ENCODE results near the gene PEX5.
"Not testable (repeated sequence)": the region's sequence is repeated elsewhere in the genome, so short reads cannot be mapped to it uniquely, and the experiment has no call there.

The PEX5 gene

GRCh38 chr12:7158781-7159609 lies 30.5 kb upstream of the PEX5 start:
- no peak for DNase-seq (ENCODE audit: low read depth in 2 of 3, low spot score in 1 of 3)

GRCh38 chr12:7160183-7160582 lies 29.3 kb upstream of the PEX5 start:
- DNase-seq (ENCODE audit: low read depth in 2 of 3, low spot score in 1 of 3): no peak

- no peak for DNase-seq (ENCODE audit: low read depth in 2 of 3, low spot score in 1 of 3)
Measured at GRCh38 chr12:7161327-7161726, 28.2 kb upstream of the PEX5 start.

GRCh38 chr12:7161811-7162210 lies 27.7 kb upstream of the PEX5 start:
- no peak for DNase-seq (ENCODE audit: low read depth in 2 of 3, low spot score in 1 of 3)

- peak in 2 of 3 donors; percentile 12 to 24 for DNase-seq (ENCODE audit: low read depth in 2 of 3, low spot score in 1 of 3)
Measured at GRCh38 chr12:7162691-7163114, 26.8 kb upstream of the PEX5 start.

DNA sequence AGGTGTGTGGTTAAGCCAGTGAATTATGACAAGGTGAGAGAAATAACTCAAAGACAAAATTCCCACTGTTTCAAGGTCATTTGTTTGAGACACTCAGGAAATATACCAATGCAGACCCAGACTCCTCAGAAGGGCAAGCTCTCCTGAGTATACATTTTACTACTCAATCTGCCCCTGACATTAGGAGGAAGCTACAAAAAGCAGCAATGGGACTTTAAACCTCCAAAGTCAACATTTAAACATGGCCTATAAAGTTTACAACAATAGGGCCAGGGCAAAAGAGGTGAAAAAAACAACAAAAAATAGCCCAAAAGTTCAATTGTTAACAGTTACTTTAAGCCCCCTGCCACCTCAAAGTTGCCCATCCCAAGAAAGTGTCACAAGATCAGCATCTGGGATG lies 19.5 kb upstream of the PEX5 start:
- DNase-seq (ENCODE audit: low read depth in 2 of 3, low spot score in 1 of 3): no peak

DNA sequence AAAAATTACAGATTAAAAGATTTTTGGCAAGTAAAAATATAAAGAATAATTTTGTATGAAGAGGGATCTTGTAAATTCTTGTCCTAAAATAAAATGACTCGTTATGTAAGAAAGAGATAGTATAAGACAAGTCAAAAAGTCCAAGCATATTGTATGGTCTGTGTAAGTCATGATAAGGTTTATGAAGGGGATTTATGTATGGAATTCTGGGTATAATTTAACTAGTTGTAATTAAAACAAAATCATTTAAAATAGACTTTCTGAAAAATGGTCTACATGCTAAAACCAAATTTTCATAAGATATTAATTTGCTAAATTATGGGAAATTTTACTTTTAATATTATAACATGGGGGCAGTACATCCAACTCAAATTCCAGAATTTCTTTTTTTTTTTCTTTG lies 17.6 kb upstream of the PEX5 start:
- DNase-seq (ENCODE audit: low read depth in 2 of 3, low spot score in 1 of 3): no peak

- no peak for DNase-seq (ENCODE audit: low read depth in 2 of 3, low spot score in 1 of 3)
Measured at GRCh38 chr12:7175493-7175892, 14.0 kb upstream of the PEX5 start.

DNA sequence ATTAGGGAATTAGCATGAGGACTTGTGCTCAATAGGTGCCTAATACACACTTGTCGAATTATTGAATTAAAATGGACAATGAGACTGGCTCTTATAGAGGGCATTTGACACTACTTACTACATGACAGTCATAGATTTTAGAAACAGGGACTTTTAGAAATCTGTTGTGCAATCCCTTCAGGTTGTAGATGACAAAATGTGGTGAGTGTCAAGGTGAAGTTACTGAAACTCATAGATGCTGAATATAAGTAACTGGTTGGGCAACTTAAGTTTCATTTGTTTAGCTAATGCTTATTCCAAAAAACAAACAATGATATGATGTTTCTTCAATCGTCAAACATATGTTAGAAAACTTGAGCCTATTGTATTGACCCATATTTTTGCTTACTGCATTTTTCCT lies 12.9 kb upstream of the PEX5 start:
- no peak for DNase-seq (ENCODE audit: low read depth in 2 of 3, low spot score in 1 of 3)

DNA sequence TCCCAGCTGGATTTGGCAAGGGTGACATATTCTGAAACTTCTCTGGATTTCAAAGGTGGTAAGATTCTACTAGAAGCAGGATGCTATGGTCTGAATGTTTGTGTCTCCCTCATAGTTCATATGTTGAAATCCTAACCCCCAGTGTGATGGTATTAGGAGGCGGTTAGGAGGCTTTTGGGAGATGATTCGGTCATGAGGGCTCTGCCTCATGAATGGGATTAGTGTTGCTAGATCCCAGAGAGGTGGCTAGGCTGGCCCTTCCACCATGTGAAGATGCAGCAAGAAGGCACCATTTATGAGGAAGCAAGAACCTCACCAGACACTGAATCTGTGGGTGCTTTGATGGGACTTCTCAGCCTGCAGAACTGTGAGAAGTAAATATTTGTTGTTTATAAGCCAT lies 11.0 kb upstream of the PEX5 start:
- no peak for DNase-seq (ENCODE audit: low read depth in 2 of 3, low spot score in 1 of 3)

GRCh38 chr12:7180685-7181084 lies 8.8 kb upstream of the PEX5 start:
- no peak for DNase-seq (ENCODE audit: low read depth in 2 of 3, low spot score in 1 of 3)

DNA sequence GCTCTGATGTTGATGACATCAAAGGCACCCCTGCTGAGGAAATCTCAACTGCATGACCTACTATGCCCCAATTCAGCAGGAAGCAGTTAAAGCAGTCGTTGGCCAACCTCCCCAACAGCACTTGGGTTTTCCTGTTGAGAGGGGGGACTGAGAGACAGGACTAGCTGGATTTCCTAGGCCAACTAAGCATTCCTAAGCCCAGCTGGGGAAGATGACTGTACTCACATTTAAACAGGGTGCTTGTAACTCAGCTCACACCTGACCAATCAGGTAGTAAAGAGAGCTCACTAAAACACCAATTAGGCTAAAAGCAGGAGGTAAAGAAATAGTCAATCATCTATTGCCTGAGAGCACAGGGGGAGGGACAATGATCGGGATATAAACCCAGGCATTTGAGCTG lies 3.4 kb upstream of the PEX5 start:
- DNase-seq (ENCODE audit: low read depth in 2 of 3, low spot score in 1 of 3): not testable (repeated sequence)

- peak; percentile 53 to 62 (median 59) for DNase-seq (ENCODE audit: low read depth in 2 of 3, low spot score in 1 of 3)
Measured at GRCh38 chr12:7188562-7189397, 706 bp upstream of the PEX5 start.

DNA sequence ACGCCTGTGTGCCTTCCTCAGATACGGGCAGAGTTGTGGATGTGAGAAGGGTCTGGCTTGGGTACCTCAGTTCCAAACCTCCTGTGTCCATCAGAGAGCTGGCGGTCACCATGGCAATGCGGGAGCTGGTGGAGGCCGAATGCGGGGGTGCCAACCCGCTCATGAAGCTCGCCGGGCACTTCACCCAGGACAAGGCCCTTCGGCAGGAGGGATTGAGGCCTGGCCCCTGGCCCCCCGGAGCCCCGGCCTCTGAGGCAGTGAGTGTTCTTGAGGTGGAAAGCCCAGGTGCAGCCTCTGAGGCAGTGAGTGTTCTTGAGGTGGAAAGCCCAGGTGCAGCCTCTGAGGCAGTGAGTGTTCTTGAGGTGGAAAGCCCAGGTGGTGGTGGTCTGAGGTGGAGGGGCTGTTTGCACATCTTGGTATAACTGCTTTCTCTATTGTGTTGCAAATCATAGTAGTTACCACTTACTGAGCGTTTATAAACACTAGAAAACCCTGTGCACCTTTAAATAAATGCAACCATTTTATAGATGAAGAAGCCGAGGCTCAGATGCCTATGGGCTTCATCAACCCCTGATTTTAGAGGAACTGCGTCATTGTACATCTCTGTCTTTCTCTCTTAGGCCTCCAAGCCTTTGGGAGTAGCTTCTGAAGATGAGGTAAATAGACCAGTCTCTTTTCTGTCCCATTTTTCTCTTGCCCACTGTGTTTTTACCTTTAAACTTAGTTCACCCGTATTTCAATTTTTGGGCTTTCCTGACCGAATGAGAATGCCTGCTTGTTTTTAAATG lies 976 bp downstream of the PEX5 start:
- peak in 1 of 3 donors; percentile 2 for DNase-seq (ENCODE audit: low read depth in 2 of 3, low spot score in 1 of 3)

DNA sequence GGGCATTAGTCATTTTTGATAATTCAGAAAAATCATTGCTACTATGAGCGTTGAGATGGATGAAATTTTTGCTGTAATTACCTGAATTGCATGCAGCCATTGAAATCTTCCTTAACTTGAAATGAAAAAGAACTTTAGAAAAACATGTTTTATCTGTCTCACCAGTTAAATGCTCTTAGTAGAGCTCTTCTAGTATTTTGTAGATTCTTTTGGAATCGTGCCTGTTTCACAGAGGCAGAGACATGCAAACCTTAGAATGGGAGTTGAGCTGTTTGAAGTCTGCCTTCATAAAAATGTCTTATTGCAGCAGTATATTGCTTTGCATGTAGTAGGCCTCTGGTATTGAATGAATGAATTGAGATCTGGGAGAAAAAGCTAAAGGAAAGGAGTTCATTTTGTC lies 4.2 kb downstream of the PEX5 start:
- no peak for DNase-seq (ENCODE audit: low read depth in 2 of 3, low spot score in 1 of 3)

DNA sequence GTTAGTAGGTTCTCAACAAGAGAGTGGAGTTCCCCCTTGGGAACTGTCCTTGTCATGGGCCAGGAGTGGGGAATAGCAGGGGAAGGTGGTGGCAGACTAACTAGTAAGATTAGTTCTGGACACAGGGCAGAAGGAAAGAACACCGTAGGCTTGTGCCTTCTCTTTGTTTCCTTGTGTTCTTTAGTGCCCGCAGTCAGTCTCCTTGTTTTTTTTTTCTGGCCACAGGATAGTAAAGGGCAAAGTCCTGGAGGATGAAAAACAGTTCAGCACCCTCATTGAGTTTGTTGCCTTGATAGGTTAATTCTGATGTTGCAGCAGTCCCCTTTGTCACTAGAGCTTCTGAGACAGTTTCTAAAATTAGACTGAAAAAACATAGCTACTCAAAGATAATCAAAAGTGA lies 8.4 kb downstream of the PEX5 start:
- no peak for DNase-seq (ENCODE audit: low read depth in 2 of 3, low spot score in 1 of 3)

DNA sequence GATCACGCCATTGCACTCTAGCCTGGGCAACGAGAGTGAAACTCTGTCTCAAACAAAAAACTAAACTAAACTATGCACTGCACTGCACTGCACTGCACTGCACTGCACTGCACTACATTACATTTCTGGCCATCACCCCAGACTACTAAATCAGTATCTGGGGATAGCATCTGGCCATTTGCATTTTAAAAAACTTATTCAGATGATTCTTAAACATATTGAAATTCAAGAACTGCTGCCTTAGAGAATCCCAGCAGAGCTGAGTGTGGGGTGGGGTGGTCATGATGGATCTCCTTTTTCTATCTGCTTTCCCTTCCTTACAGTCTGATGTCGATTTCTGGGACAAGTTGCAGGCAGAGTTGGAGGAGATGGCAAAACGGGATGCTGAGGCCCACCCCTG lies 13.6 kb downstream of the PEX5 start:
- no peak for DNase-seq (ENCODE audit: low read depth in 2 of 3, low spot score in 1 of 3)

GRCh38 chr12:7205091-7205490 lies 15.6 kb downstream of the PEX5 start:
- no peak for DNase-seq (ENCODE audit: low read depth in 2 of 3, low spot score in 1 of 3)

DNA sequence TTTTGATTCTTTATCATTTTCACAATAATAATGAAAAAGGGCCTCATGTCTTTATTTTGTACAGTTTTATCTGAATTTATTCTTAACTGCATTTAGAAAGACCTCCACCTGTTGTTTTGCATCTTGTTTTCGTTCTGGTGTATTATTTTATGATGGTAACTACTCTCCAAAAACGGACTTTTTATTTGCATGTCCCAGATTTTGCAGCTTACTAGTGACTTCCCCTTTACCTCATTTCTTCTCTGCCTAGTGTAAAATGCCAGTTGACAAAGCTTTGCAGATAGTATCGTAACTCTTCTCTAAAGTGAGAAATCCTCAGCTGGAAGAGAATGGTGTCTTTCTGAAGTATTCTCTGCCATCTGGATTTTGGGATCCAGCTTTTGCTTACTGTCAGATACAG lies 17.2 kb downstream of the PEX5 start:
- DNase-seq (ENCODE audit: low read depth in 2 of 3, low spot score in 1 of 3): no peak

DNA sequence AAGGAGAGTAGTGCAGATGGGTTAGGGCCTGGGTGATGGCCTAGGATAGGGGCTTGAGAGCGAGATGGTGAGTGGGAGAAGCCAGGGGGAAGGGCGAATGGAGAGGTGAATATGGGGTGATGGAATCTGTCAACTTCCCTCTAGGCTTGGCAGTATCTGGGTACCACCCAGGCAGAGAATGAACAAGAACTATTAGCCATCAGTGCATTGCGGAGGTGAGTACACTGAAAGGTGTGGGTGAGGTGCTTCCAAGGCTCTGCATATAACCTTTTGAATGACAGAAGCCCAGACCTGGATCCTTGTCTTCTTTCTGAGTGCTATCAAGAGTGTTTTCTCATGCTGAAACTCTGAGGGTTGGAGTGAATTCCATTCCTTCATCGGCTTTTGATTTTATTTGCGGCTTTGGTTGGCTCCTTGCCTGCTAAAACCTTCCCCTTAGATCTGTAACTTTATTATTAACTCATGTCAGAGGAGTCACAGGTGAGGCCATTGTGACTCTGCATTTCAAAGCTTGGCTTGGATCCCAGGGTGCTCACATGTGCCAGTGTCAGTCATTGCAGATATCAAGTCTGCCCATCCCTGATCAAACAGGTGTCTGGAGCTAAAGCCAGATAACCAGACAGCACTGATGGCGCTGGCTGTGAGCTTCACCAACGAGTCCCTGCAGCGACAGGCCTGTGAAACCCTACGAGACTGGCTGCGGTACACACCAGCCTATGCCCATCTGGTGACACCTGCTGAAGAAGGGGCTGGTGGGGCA lies 18.6 kb downstream of the PEX5 start:
- DNase-seq (ENCODE audit: low read depth in 2 of 3, low spot score in 1 of 3): no peak

DNA sequence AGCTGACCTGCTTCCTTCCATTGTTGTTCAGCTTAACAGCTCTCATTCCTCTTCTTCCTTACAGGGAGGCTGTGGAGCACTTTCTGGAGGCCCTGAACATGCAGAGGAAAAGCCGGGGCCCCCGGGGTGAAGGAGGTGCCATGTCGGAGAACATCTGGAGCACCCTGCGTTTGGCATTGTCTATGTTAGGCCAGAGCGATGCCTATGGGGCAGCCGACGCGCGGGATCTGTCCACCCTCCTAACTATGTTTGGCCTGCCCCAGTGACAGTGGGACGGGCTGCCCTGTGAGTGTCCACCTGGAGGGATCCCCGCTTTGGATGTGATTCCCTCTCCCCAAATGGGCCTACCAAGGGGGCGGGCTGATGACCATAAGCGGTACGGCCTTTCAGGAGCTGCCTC lies 20.5 kb downstream of the PEX5 start:
- no peak for DNase-seq (ENCODE audit: low read depth in 2 of 3, low spot score in 1 of 3)
